Neutrophil (primary cell): ENCODE measurements around the gene COL6A2.
"Not testable (repeated sequence)": the region's sequence is repeated elsewhere in the genome, so short reads cannot be mapped to it uniquely, and the experiment has no call there.

Experiments
- H3K27ac ChIP-seq: fragments of 200-600 bp; sonication (generic); 2 replicates; pipeline ENCODE4 v1.5.1; 2016; ENCODE audit warnings: mild to moderate bottlenecking, moderate library complexity
- H3K27me3 ChIP-seq: fragments of 200-600 bp; sonication (generic); 2 replicates; pipeline ENCODE4 v1.6.0; 2016; ENCODE audit warnings: mild to moderate bottlenecking
- H3K36me3 ChIP-seq: fragments of 200-600 bp; sonication (generic); 2 replicates; pipeline ENCODE4 v1.5.1; 2017
- H3K4me1 ChIP-seq, 2 experiments: fragments of 200-600 bp in 1 of 2; sonication (generic) in 1 of 2; 1 replicate in 1 of 2; 2 replicates in 1 of 2; pipeline versions ENCODE4 v1.5.1 to v1.6.1; 2013 to 2016; ENCODE audit warnings: low read depth in 1 of 2, low read length in 1 of 2, mild to moderate bottlenecking in 1 of 2, moderate library complexity in 1 of 2; ENCODE audit not compliant: control insufficient read depth in 1 of 2, insufficient read depth in 1 of 2
- H3K4me3 ChIP-seq, 2 experiments: fragments of 200-600 bp in 1 of 2; sonication (generic) in 1 of 2; 1 replicate in 1 of 2; 2 replicates in 1 of 2; pipeline ENCODE4 v1.5.1; 2013 to 2016; ENCODE audit warnings: low read depth in 1 of 2, low read length in 1 of 2, mild to moderate bottlenecking in 1 of 2, moderate library complexity in 1 of 2
- H3K9me3 ChIP-seq: fragments of 200-600 bp; sonication (generic); 2 replicates; pipeline ENCODE4 v1.5.1; 2016
- TF ChIP-seq, protein P1 (sequence below): fragments of 200-600 bp; sonication (generic); IDR thresholded peaks from 2 replicates; pipeline ENCODE4 v1.5.1; 2016; ENCODE audit warnings: antibody characterized with exemption

The COL6A2 gene

DNA sequence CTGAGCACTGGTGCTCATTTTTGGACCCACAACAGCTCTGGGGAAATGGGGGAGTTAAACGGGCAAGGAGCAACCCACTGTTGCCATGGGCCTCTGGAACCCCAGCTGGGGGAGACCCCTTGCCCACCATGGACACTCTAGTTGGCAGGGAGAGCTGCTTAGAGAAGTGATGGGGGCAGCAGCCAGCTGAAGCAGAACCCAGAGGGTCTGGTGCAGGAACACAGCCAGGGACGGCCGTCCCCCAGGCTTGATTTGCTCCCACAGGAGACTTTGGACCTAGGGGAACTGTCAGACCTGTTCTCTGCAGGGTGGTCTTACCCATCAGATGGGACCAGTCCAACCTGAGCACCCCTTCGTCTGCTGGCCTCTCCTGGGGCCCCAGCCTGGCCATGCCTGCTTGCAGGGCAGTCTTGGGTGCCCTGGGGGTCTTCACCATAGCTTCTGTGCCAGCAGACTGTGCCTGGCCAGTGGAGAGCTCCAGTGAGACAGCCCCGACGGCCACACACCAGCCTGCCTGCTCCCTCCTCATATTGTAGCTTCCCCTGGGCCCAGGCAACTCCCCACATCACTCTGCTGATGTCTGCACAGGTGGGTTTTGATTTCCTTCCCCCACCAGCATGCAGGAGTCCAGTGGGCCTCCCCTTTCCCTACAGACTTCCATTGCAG, 75.1 kb downstream of the COL6A2 start:
- TF ChIP-seq, protein P1, sequence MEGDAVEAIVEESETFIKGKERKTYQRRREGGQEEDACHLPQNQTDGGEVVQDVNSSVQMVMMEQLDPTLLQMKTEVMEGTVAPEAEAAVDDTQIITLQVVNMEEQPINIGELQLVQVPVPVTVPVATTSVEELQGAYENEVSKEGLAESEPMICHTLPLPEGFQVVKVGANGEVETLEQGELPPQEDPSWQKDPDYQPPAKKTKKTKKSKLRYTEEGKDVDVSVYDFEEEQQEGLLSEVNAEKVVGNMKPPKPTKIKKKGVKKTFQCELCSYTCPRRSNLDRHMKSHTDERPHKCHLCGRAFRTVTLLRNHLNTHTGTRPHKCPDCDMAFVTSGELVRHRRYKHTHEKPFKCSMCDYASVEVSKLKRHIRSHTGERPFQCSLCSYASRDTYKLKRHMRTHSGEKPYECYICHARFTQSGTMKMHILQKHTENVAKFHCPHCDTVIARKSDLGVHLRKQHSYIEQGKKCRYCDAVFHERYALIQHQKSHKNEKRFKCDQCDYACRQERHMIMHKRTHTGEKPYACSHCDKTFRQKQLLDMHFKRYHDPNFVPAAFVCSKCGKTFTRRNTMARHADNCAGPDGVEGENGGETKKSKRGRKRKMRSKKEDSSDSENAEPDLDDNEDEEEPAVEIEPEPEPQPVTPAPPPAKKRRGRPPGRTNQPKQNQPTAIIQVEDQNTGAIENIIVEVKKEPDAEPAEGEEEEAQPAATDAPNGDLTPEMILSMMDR: no peak

DNA sequence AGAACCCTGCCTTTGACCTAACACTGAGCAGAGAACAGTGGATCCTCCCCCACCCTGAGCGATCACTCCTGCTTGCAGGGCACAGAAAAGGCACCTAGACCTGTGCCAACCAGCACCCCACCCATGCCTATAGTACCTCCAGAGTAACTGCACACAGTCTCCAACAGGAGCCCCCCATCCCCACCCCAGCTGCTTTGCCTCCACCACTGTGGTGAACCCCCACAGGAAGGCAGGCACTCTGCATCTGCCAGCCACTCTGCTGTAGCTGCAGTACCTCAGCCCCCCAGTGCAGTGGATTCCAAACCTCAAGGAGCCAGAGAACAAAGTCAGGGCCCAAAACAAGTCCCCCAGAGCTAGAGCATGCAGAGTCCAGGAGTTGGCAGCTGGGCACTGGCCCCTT, 75.7 kb downstream of the COL6A2 start:
- Histone ChIP-seq H3K4me1 (no peaks in the 10 kb centered on the region), H3K27ac (no peak overlapping the region), H3K27me3 (no peaks in the 10 kb centered on the region), H3K4me3 (no peak overlapping the region), H3K9me3 (no peaks in the 10 kb centered on the region), H3K36me3 (no peaks in the 10 kb centered on the region)
- TF ChIP-seq, protein P1: no peak

More for the DNA sequence above, 75.1 kb downstream of the COL6A2 start:
- Histone ChIP-seq H3K27me3 (no peaks in the 10 kb centered on the region), H3K4me1 (no peaks in the 10 kb centered on the region), H3K27ac (no peak overlapping the region), H3K9me3 (no peaks in the 10 kb centered on the region), H3K4me3 (no peak overlapping the region), H3K36me3 (no peaks in the 10 kb centered on the region)

DNA sequence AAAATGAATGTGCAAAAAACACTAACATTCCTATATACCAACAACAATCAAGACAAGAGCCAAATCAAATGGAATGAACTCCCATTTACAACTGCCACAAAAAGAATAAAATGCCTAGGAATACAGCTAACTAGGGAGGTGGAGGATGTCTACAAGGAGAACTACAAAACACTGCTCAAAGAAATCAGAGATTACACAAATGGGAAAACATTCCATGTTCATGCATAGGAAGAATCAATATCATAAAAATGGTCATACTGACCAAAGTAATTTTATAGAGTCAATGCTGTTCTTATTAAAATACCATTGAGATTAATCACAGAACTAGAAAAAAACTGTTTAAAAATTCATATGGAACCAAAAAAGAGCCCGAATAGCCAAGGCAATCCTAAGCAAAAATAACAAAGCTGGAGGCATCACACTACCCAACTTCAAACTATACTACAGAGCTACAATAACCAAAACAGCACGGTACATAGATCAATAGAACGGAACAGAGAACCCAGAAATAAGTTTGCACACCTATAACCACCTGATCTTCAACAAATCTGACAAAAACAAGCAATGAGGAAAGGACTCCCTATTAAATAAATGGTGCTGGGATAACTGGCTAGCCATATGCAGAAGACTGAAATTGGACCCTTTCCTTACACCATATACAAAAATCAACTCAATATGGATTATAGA, 78.7 kb downstream of the COL6A2 start:
- H3K9me3 ChIP-seq, H3K27me3 ChIP-seq, H3K27ac ChIP-seq, H3K4me3 ChIP-seq, H3K4me1 ChIP-seq, H3K36me3 ChIP-seq: not testable (repeated sequence)

DNA sequence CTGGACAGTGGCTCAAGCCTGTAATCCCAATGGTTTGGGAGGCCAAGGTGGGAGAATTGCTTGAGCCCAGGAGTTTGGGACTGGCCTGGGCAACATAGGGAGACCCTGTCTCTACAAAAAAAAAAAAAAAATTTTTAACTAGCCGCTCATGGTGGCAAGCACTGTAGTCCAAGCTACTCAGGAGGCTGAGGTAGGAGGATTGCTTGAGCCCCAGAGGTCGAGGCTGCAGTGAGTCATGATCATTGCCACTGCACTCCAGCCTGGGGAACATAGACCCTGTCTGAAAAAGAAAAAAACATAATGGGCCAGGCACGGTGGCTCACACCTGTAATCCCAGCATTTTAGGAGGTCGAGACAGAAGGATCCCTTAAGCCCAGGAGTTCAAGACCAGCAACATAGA, 81.0 kb downstream of the COL6A2 start:
- Histone ChIP-seq H3K36me3 (no peaks in the 10 kb centered on the region), H3K9me3 (no peaks in the 10 kb centered on the region), H3K27me3 (no peaks in the 10 kb centered on the region), H3K4me1 (peaks cover 2% of the 10 kb centered on the region in 2 experiments), H3K4me3 (no peak overlapping the region), H3K27ac (no peak overlapping the region)
- TF ChIP-seq, protein P1: no peak
